ENCODE measurements around the gene MALRD1.

- TF ChIP-seq CTCF (conservative IDR thresholded peaks at IDR 0.05 in 1 of 2, IDR thresholded peaks at IDR 0.05 in 1 of 2; ENCODE audit: low read depth in 1 of 2, low read length in 2 of 2) (no peak), EZH2 (IDR thresholded peaks at IDR 0.05; ENCODE audit: low read length, missing control alignments) (no peak)
Observed at GRCh38 chr10:19468413-19468812, 419.8 kb downstream of the MALRD1 start.

Data from fibroblast of lung (primary cell).